Breast epithelium (tissue), 3 donors: ENCODE results near the gene B3GALT6.

Experiments
- CTCF ChIP-seq, 3 donors: fragments of 450-650 bp; IDR thresholded peaks; one replicate each; pipeline ENCODE4 v1.5.1; 2016 to 2017; ENCODE audit warnings: antibody characterized with exemption in 3 of 3, mild to moderate bottlenecking in 3 of 3, moderate library complexity in 3 of 3
- POLR2A ChIP-seq: fragments of 450-650 bp; IDR thresholded peaks from one replicate; pipeline ENCODE4 v1.6.1; 2016; ENCODE audit warnings: antibody characterized with exemption, mild to moderate bottlenecking, moderate library complexity
- POLR2AphosphoS5 ChIP-seq, 3 donors: sonication (generic); formaldehyde crosslinking; IDR thresholded peaks; one replicate each; pipeline ENCODE4 v1.6.1; 2017; ENCODE audit warnings: antibody characterized with exemption in 3 of 3

DNA sequence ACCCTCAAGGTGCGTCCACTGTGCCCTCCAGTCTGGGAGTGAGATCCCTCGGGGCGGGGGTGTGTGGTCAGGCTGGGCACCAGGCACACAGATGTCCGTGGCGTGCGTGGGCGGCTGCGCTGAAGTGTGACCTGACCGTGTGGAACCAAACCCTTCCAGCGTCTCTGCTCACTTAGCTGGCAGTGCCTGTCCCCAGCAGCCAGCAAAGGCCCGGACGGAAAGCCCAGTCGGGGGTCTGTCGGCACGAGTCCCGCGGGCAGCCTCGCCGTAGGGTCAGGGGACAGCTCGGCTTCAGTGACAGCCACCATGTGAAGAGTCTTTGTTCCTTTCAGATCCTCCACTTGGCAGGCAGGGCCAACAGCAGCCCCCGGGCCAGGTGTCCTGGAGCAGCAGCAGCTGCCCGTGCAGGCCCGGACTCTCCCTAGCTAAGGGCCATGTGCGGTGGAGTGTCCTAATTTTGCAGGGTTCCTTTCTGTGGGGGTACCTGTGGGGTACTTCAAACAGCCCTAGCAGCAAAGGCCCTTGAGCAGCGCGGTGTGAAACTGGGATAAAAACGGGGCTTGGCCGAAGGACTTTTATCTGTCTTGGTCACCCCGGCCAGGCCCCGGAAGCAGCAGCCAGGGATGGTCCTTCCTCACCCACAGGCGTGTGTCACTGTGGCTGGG is 46.8 kb upstream of the B3GALT6 start:
- TF ChIP-seq POLR2AphosphoS5 (IDR thresholded peaks at IDR 0.05) (no peak), CTCF (IDR thresholded peaks at IDR 0.05) (no peak), POLR2A (no peak)
